Measurements from ENCODE around the gene GAS7. TPM values are rescaled to one million over a fixed set of nuclear protein-coding genes. Genes with fewer than 3 reads are reported as not detected.

Gene GAS7
- total and polyA plus RNA-seq, 7 donors: 1.4 to 16.9 (median 7.0) TPM

- H3K4me3 ChIP-seq: no peak overlapping the region
- DNase-seq (no peak), ATAC-seq (no peak)
- no peaks in the 10 kb centered on the region for H3K36me3 ChIP-seq (ENCODE audit: insufficient read depth in 1 of 2, low read depth in 1 of 2)
- H3K9me3 ChIP-seq: no peaks in the 10 kb centered on the region
- no peaks in the 10 kb centered on the region for H3K4me1 ChIP-seq
- intact Hi-C loops (cut with DNase I): no loop called here
- TF ChIP-seq CTCF (IDR thresholded peaks at IDR 0.05): no peak
- H3K27me3 ChIP-seq (ENCODE audit: insufficient read depth in 3 of 3, low read length in 2 of 3): peaks cover 0 to 6% (median 0%) of the 10 kb centered on the region in 3 donors
- no peak overlapping the region for H3K27ac ChIP-seq
- 44 to 70% (median 51%) methylated on average over 6 of the region's 6 CpGs for WGBS, 3 donors
Measured at GRCh38 chr17:10032118-10032852, 166.1 kb downstream of the GAS7 start.

GRCh38 chr17:10031606-10032005 is 166.8 kb downstream of the GAS7 start:
- no peak for TF ChIP-seq CTCF (IDR thresholded peaks at IDR 0.05)
- ATAC-seq (no peak), DNase-seq (no peak)
- Histone ChIP-seq H3K36me3 (ENCODE audit: insufficient read depth in 1 of 2, low read depth in 1 of 2) (no peaks in the 10 kb centered on the region), H3K27ac (no peak overlapping the region), H3K4me3 (no peak overlapping the region), H3K27me3 (ENCODE audit: insufficient read depth in 3 of 3, low read length in 2 of 3) (peaks cover 0 to 6% (median 0%) of the 10 kb centered on the region in 3 donors), H3K4me1 (no peaks in the 10 kb centered on the region), H3K9me3 (no peaks in the 10 kb centered on the region)
- WGBS, 3 donors: 75 to 84% (median 75%) methylated on average over 11 of the region's 11 CpGs
- intact Hi-C loops (cut with DNase I): no loop called here

DNA sequence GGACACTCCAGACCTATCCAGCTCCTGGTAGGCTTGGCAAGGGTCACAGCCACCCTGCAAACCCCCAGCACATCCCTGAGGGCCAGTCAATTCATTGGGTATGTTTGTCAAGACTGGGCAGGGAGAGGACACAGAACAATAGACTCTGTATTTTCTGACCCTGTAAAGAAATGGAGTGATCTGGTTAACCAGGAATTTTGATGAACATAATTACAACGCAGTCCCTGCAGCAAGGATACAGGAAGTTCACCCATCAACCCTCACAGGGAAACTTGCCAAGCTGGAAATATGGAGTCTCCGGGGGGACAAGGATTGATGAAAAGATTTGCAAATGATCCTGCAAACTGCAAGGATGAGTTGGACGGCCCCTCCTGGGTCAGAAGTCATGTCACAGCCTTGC is 167.3 kb downstream of the GAS7 start:
- no peak for TF ChIP-seq CTCF (IDR thresholded peaks at IDR 0.05)
- Histone ChIP-seq H3K27me3 (ENCODE audit: insufficient read depth in 3 of 3, low read length in 2 of 3) (peaks cover 0 to 6% (median 0%) of the 10 kb centered on the region in 3 donors), H3K27ac (no peak overlapping the region), H3K9me3 (no peaks in the 10 kb centered on the region), H3K36me3 (ENCODE audit: insufficient read depth in 1 of 2, low read depth in 1 of 2) (no peaks in the 10 kb centered on the region), H3K4me3 (no peak overlapping the region), H3K4me1 (no peaks in the 10 kb centered on the region)
- ATAC-seq: no peak
- intact Hi-C loops (cut with DNase I): no loop called here
- WGBS, 3 donors: 32 to 47% (median 32%) methylated on average over 3 of the region's 3 CpGs
- DNase-seq: no peak

GRCh38 chr17:10029129-10029528 is 169.3 kb downstream of the GAS7 start:
- no peaks in the 10 kb centered on the region for H3K4me1 ChIP-seq
- intact Hi-C loops (cut with DNase I): loop anchor here in 1 of 2 donors (10.0 kb wide), 3 partner anchors 54 to 166 kb away; partner anchors contain the start of gene GAS7
- WGBS, 3 donors: 80 to 92% (median 90%) methylated on average over 7 of the region's 7 CpGs
- no peak overlapping the region for H3K27ac ChIP-seq
- no peaks in the 10 kb centered on the region for H3K36me3 ChIP-seq (ENCODE audit: insufficient read depth in 1 of 2, low read depth in 1 of 2)
- TF ChIP-seq CTCF (IDR thresholded peaks at IDR 0.05): no peak
- peaks cover 0 to 6% (median 0%) of the 10 kb centered on the region in 3 donors for H3K27me3 ChIP-seq (ENCODE audit: insufficient read depth in 3 of 3, low read length in 2 of 3)
- no peaks in the 10 kb centered on the region for H3K9me3 ChIP-seq
- ATAC-seq (no peak), DNase-seq (no peak)
- H3K4me3 ChIP-seq: no peak overlapping the region

Measured in psoas muscle (tissue), 8 donors.